Activated T-cell treated with anti-CD3 and anti-CD28 coated beads for 4 hours (primary cell): ENCODE results near the gene C1orf105.
"Not testable (repeated sequence)": the region's sequence is repeated elsewhere in the genome, so short reads cannot be mapped to it uniquely, and the experiment has no call there.

Experiments used
- DNase-seq: peaks from one replicate; pipeline ENCODE4 v3.0.0-alpha.2; 2020

C1orf105 gene

GRCh38 chr1:172429331-172430127 is 9.0 kb downstream of the C1orf105 start:
- DNase-seq: peak; percentile 29

GRCh38 chr1:172430128-172430454 is 9.6 kb downstream of the C1orf105 start:
- DNase-seq: no peak

- DNase-seq: no peak
These were observed 10.7 kb downstream of the C1orf105 start for GRCh38 chr1:172431204-172431603.

- DNase-seq: no peak
These were observed 11.3 kb downstream of the C1orf105 start for GRCh38 chr1:172431721-172432192.

GRCh38 chr1:172437183-172437582 is 16.7 kb downstream of the C1orf105 start:
- DNase-seq: not testable (repeated sequence)

- no peak for DNase-seq
These were observed 21.9 kb downstream of the C1orf105 start for GRCh38 chr1:172442404-172442803.

- no peak for DNase-seq
These were observed 22.5 kb downstream of the C1orf105 start for GRCh38 chr1:172442843-172443565.

- DNase-seq: peak; percentile 86
These were observed 23.4 kb downstream of the C1orf105 start, which contains the start of gene PIGC for GRCh38 chr1:172443666-172444453. PIGC (minus strand) TSS chr1:172444069; CDS start chr1:172442622, 1,447 bp downstream.

- DNase-seq: no peak
These were observed 26.1 kb downstream of the C1orf105 start for GRCh38 chr1:172446547-172446946.

GRCh38 chr1:172447641-172448040 is 27.2 kb downstream of the C1orf105 start:
- no peak for DNase-seq

- DNase-seq: no peak
These were observed 28.6 kb downstream of the C1orf105 start for GRCh38 chr1:172448995-172449584.

- no peak for DNase-seq
These were observed 29.4 kb downstream of the C1orf105 start for GRCh38 chr1:172449585-172450523.

GRCh38 chr1:172450524-172450885 is 30.0 kb downstream of the C1orf105 start:
- DNase-seq: no peak

GRCh38 chr1:172451002-172451443 is 30.5 kb downstream of the C1orf105 start:
- DNase-seq: no peak

GRCh38 chr1:172452536-172453152 is 32.2 kb downstream of the C1orf105 start:
- no peak for DNase-seq

- DNase-seq: no peak
These were observed 32.7 kb downstream of the C1orf105 start for GRCh38 chr1:172453153-172453545.

- DNase-seq: no peak
These were observed 33.1 kb downstream of the C1orf105 start for GRCh38 chr1:172453607-172454006.

GRCh38 chr1:172455451-172455850 is 35.0 kb downstream of the C1orf105 start:
- DNase-seq: no peak

- no peak for DNase-seq
These were observed 35.9 kb downstream of the C1orf105 start for GRCh38 chr1:172456344-172456769.

- DNase-seq: no peak
These were observed 37.1 kb downstream of the C1orf105 start for GRCh38 chr1:172457479-172458130.

GRCh38 chr1:172460177-172460576 is 39.7 kb downstream of the C1orf105 start:
- DNase-seq: no peak
